HG03060 (cell line): ENCODE data around the gene SEC24C.

Experiments
- ATAC-seq: cut with Tn5 transposase; IDR thresholded peaks from one replicate; pipeline ENCODE4 v1.9.1; 2021; ENCODE audit warnings: low read depth, moderate number of reproducible peaks; ENCODE audit not compliant: unreplicated experiment

The SEC24C gene

DNA sequence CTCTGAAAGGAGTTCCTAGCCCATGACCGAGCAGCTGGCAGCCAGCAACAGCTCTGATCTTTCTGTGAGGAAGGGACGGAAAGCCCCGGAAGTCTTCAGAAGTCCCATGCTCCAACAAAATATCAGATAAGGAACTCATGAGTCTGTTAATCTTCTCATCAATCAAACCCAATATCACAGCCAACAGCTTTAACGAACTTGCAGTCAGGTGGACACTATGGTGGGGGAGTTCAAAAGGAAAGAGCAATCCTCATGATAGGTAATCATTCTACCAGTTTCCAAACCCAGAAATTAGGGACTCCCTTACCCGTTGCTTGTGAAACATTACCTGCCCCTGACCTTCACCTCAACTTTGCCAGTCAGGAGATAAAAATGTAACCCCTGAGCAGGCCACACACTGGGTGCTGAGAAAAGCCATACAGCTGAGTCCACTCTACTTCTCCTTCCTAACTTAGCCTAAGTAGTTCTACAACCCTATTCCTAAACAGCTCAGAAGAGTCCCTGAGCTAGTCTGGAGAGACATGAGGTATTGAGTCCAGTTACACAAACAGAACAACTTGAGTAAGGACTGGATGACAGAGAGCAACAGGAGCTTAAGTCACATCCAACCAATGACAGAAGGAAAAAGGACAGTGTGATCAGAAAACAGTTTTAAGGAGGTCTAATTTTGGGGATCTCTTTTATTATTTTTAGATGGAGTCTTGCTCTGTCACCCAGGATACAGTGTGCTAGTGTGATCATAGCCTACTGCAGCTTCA is 65.1 kb downstream of the SEC24C start:
- no peak for ATAC-seq

- no peak for ATAC-seq
These were observed 66.2 kb downstream of the SEC24C start for GRCh38 chr10:73810358-73810734.

DNA sequence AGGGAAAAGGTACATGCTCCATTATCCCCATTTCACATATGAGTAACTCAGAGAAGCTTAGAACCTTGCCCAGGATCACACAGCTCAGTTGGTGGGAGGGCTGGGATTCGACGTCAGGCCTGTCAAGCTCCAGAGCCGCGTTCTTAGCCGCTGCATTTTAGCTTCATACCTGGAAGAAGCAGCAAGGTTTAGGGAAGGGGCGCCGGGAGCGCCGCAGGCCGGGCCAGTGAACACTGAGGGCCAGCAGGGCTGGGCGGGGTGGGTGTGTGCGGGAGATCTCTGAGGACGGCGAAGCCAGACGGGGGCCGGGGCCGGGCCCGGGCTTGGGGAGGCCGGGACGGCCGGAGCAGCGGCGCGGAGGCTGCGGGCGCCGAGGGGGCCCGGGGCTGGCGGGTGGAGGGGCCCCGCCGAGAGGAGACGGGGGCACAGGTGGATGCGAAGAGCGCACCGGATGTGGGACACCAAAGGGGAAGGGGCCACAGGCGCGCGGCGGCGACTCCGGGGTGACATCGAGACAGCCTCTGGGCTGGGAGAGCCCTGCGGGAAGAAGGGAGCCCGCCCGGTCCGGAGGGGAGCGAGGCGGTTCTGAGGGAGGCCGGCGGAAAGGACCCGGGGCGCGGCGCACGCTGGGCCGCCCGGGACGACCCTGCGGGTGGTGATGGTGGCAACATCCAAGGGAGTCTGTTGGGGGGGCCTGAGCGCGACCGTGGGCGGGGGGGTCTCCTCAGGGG is 66.7 kb downstream of the SEC24C start:
- ATAC-seq, result peak; percentile 11

GRCh38 chr10:73812657-73813056 is 68.5 kb downstream of the SEC24C start:
- no peak for ATAC-seq

DNA sequence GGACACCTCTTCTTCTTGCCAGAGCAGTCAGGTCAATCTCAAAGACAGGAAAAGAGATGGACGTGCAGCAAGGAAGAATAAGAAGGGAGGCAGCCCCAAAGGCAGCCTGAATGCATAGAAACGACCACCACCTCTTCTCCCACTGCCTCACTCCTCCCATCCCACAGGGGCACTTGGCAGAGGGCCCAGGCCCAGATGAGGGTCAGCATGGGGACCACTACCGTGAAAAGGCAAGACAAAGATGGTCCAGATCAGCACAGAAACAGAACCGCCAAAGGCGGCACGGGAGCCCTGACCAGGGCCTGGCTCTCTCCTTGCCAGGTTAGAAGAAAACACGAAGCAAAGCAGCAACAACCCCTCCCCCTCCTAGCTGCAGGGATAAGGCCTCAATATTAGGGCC is 69.2 kb downstream of the SEC24C start:
- ATAC-seq, result no peak

DNA sequence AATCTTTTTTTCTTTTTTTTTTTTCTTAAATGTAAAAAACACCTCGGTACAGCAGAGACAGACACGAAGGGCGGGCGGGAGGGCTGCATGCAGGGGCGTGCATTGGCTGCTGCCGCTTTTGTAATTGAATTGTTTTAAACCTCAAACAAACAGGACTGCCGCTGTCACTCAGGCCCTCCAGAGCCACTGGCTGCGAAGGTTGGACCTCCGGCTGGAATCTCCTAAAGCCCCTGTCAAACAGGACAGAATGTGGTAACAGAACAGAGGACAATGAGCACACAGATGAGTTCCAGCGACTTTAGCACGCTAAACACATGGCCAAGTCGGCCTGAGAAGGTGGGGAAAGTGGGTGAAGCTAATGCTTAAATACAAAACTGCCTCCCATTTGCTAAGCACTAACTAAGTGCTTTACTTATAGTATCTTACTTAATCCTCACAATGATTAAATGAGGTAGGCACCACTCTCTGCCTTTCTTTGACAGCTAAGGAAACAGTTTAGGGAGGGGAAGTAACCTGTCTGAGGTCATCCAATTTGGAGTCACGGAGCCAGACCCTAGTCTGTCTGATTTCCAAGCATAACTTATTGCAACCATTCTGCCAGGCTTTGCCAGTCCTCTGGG is 70.2 kb downstream of the SEC24C start:
- no peak for ATAC-seq

- no peak for ATAC-seq
These were observed 70.9 kb downstream of the SEC24C start for GRCh38 chr10:73814896-73815718.

DNA sequence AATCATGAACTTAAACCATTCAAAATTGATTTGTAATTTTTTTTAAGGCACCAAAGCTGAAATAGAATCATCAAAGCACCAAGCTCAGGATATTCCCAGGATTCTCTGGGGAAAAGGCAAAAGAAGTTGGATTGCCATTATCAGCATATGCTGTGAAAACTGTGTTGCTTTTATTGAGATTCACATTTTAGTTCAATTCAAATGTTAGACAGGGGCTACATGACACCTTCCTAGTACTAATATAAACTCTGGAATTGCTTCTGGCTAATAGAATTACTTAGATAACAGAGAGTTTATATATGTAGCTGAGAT is 71.5 kb downstream of the SEC24C start:
- no peak for ATAC-seq

- no peak for ATAC-seq
These were observed 73.0 kb downstream of the SEC24C start for GRCh38 chr10:73816917-73817729.

GRCh38 chr10:73817826-73818225 is 73.7 kb downstream of the SEC24C start:
- ATAC-seq, result no peak

DNA sequence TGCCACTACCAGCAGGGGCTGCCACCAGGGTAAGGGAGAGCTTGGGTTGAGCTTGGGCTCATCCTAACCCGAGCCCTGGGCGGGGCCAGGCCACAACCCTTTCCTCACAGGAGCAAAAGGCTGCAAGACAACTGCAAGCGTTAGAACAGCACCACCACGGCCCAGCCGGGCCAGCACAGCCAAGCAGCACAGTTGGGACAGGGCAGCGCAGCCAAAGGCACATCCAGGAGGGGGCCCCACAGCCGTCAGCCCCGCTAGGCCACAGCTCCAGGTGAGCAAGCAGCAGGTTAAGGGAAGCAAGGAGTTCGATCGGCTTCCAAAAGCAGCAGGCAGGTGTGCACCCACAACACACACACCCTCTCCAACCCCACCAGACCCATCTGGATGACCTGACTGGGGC is 74.2 kb downstream of the SEC24C start:
- ATAC-seq, result no peak

- no peak for ATAC-seq
These were observed 74.9 kb downstream of the SEC24C start for GRCh38 chr10:73819081-73819480.

DNA sequence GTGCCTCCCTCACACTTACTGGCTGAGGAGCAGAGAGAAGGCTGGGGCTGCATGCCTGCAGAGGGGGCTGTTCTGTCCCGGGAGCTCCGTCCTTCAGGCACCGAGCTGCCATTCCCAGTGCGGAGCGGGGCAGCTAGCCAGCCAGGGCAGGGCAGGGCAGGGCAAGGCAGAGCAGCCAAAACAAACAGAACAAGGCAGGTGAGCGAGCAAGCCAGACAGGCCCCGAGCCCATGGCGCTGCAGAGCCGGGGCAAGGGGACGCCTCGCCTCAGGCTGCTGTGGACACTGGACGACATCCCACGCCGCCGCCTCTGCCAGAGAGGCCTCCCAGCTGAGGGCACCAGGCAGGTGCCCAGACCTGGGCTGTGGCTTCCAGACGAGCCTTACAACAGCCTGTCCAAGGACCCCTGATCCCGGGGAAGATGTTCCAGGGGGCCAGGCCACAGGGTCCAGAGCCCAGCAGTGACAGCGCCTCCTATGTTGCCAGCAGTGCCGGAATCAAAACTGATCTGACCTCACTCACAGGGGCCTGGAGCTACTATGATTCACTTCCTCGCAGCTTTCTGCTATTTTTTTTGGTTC is 75.4 kb downstream of the SEC24C start:
- no peak for ATAC-seq
